NK-92 (cell line): Measurements from ENCODE around the gene GBP3.
"Not testable (repeated sequence)": the region's sequence is repeated elsewhere in the genome, so short reads cannot be mapped to it uniquely, and the experiment has no call there.

Source experiments
- DNase-seq: peaks from one replicate; lab custom pipeline; 2025; ENCODE audit not compliant: unreplicated experiment; lab: John Stamatoyannopoulos, UW

The GBP3 gene

GRCh38 chr1:89041119-89041641 is 18.5 kb upstream of the GBP3 start:
- no peak for DNase-seq

- DNase-seq: no peak
Measured at GRCh38 chr1:89040315-89040626, 17.6 kb upstream of the GBP3 start.

- DNase-seq: no peak
Measured at GRCh38 chr1:89037186-89037585, 14.5 kb upstream of the GBP3 start.

- DNase-seq: no peak
Measured at GRCh38 chr1:89035080-89035479, 12.4 kb upstream of the GBP3 start.

GRCh38 chr1:89034004-89034403 is 11.3 kb upstream of the GBP3 start:
- not testable (repeated sequence) for DNase-seq

GRCh38 chr1:89029051-89029450 is 6.4 kb upstream of the GBP3 start:
- DNase-seq: not testable (repeated sequence)

GRCh38 chr1:89025928-89026327 is 3.3 kb upstream of the GBP3 start:
- DNase-seq: no peak

- DNase-seq: no peak
Measured at GRCh38 chr1:89023026-89023425, 360 bp upstream of the GBP3 start.

- DNase-seq: not testable (repeated sequence)
Measured at GRCh38 chr1:89018318-89018717, 4.3 kb downstream of the GBP3 start.

- no peak for DNase-seq
Measured at GRCh38 chr1:89008511-89008910, 14.2 kb downstream of the GBP3 start.

GRCh38 chr1:89005286-89006151 is 17.1 kb downstream of the GBP3 start:
- DNase-seq: no peak

GRCh38 chr1:89002176-89002575 is 20.5 kb downstream of the GBP3 start:
- DNase-seq: not testable (repeated sequence)

GRCh38 chr1:89001510-89001909 is 21.2 kb downstream of the GBP3 start:
- no peak for DNase-seq

- DNase-seq: no peak
Measured at GRCh38 chr1:88998716-88999115, 23.9 kb downstream of the GBP3 start.

- DNase-seq: no peak
Measured at GRCh38 chr1:88990426-88990825, 32.2 kb downstream of the GBP3 start.

GRCh38 chr1:88985692-88986091 is 37.0 kb downstream of the GBP3 start:
- DNase-seq: no peak

- DNase-seq: no peak
Measured at GRCh38 chr1:88985032-88985431, 37.6 kb downstream of the GBP3 start.

- no peak for DNase-seq
Measured at GRCh38 chr1:88984569-88984968, 38.1 kb downstream of the GBP3 start.

GRCh38 chr1:88983791-88984559 is 38.7 kb downstream of the GBP3 start:
- DNase-seq: no peak

- no peak for DNase-seq
Measured at GRCh38 chr1:88982055-88982454, 40.6 kb downstream of the GBP3 start.

GRCh38 chr1:88981506-88981905 is 41.2 kb downstream of the GBP3 start:
- not testable (repeated sequence) for DNase-seq

- no peak for DNase-seq
Measured at GRCh38 chr1:88980870-88981269, 41.8 kb downstream of the GBP3 start.
